Right renal pelvis (tissue), 4 donors: ENCODE results near the gene XKR3. TPM values are rescaled to one million over a fixed set of nuclear protein-coding genes. Genes with fewer than 3 reads are reported as not detected.
"Not testable (repeated sequence)": the region's sequence is repeated elsewhere in the genome, so short reads cannot be mapped to it uniquely, and the experiment has no call there.

Source experiments
- DNase-seq, 4 donors: peaks; one replicate each; pipeline ENCODE4 v3.0.0-alpha.2; 2013; ENCODE audit warnings: low read depth in 4 of 4, low spot score in 3 of 4, missing footprints in 1 of 4
- polyA plus RNA-seq, 4 donors: library from polyadenylated mRNA; unstranded; fragments of 120-200 nt; gene quantifications; one replicate each; pipeline ENCODE4 v1.2.1, GENCODE V29; 2013; ENCODE audit not compliant: insufficient read length in 4 of 4

Gene XKR3
- polyA plus RNA-seq = not detected

- no peak for DNase-seq
These were observed at the start of gene XKR3 for GRCh38 chr22:16824716-16825687. XKR3 (minus strand) TSS chr22:16825411; CDS start chr22:16808073, 17,338 bp downstream.

- DNase-seq = not testable (repeated sequence)
These were observed 44.4 kb upstream of the XKR3 start for GRCh38 chr22:16869640-16870039.

- DNase-seq = no peak
These were observed 41.0 kb upstream of the XKR3 start for GRCh38 chr22:16866167-16866566.

GRCh38 chr22:16856851-16857250 lies 31.6 kb upstream of the XKR3 start:
- DNase-seq = not testable (repeated sequence)

DNA sequence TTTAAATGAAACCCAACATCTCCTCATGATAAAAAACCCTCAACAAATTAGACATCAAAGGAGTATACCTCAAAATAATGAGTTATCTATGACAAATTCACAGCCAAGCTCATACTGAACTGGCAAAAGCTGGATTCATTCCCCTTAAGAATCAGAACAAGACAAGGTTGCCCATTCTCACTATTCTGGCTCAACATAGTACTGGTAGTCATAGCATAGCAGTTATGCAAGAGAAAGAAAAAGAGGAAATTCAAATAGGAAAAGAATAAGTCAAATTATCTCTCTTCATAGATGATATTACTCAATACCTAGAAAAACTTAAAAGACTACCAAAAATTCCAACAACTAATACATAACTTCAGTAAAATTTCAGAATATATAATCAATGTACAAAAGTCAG lies 29.4 kb upstream of the XKR3 start:
- no peak for DNase-seq

DNA sequence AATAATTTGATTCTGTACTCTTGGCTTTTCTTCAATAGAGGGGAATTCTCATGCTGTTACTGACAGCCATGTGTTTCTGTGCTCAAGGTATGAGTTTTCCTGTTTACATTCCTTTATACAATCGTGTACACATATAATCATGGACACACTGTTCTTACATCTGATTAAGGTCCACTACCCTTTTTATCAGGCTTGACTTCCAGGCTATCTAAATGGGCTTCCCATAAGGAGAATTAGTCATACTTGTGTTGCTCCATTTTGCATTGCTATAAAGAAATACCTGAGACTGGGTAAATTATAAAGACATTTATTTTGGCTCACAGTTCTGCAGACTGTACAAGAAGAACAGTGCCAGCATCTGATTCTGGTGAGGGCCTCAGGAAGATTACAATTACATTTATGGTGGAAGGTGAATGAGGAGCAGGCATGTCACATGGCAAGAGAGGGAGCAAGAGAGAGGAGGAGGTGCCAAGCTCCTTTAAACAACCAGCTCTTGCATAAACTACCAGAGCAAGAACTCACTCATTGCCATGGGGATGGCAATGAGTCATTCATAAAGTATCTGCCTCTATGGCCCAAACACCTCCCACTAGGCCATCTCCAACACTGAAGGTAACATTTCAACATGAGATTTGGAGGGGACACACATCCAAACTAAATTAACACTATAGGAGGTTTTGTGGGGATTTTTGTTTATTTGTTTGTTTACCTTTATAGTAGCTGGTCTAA lies 26.2 kb upstream of the XKR3 start:
- not testable (repeated sequence) for DNase-seq

GRCh38 chr22:16847271-16847670 lies 22.1 kb upstream of the XKR3 start:
- no peak for DNase-seq

- DNase-seq = no peak
These were observed 20.7 kb upstream of the XKR3 start for GRCh38 chr22:16845881-16846280.

DNA sequence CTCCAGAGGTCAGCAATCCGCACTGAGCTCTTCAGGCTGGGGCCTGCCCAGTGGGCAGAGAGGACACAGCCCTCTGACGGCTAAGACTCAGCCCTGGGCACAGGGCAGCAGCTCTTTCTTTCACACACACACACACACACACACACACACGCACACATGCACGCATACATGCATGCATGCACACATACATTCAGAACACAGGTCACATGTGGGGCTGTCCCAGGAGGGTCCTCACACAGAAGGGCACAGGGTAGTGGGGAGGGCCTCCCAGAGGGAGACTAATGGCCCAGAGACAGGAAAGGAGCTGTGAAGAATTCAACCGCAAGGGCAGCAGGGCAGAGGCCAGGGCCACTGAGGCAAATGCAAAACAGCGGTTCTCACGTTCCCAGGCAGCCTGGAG lies 20.3 kb upstream of the XKR3 start:
- no peak for DNase-seq

DNA sequence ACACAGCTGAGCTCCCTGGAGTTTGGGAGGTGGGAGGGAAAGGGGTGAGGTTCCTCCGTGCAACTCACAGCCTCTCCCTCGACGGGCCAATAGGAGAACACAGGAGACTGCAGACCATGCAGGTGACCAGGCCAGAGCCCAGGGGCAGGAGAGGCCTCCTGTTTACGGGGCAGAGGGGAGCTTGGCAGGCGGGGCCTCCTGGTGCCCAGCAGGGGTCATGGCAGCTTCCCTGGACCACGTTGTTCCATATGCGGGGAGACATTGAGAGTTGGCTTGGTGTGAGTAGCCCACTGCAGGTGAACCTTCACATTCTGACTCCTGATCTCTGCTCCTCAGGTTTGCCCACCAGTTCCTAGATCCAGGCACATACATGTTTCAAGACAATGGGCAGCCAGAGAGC lies 19.3 kb upstream of the XKR3 start:
- no peak for DNase-seq

GRCh38 chr22:16838073-16838472 lies 12.9 kb upstream of the XKR3 start:
- no peak for DNase-seq

DNA sequence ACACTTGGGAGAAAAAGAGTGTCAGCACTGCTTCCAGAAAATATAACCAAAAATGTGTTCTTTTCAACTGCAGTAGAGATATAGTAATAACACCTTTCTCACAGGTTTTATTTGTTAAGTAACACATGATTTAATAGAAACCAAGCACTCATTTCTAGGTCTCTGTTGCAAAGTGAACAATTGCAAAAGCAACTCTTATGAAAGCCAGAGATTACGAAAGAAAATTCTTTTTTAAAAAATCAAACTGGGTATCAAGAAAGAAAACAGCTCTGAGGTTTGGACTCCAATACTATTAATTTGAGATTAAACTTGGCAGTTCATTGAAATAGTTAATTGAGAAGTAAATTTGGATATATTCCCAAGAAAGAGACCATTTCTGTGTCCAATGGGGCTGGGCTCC lies 9.8 kb upstream of the XKR3 start:
- no peak for DNase-seq

GRCh38 chr22:16831257-16831656 lies 6.0 kb upstream of the XKR3 start:
- DNase-seq = no peak

GRCh38 chr22:16829985-16830384 lies 4.8 kb upstream of the XKR3 start:
- no peak for DNase-seq

DNA sequence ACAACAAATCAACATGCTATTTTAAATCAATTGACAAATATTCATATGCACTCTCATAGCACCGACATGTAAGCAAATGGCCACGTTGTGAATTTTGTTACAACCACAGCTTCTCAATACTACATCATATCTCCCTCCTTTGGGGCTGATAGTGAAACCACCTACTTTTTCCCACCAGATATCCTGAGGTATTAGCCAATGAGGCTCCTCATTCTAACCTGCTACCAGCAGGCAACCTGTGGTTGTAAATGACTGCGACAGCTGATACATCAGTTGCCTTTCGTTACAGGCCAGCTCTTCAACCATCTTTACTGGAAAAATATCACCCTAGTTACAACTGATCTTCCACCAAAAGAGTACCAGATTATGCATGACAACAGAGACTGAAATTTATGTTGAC lies 3.7 kb upstream of the XKR3 start:
- DNase-seq = no peak

DNA sequence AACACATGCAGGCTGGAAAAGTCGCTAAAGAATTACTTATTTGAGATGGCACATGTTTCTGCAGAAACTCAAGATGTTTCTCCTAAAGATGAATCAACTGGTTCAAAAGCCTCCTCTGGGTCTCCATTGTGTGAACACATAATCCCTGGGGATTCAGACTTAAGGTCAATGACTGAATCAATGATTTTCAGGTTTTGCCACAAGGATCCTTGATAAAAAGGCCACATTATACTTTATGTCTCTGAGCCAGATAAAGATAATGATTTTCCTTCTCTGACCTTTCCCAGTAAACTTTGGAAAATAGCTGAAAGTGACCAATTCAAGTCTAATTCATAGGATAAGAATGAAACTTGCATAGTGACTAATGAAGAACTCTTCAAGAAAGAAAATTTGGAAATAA lies 2.3 kb upstream of the XKR3 start:
- DNase-seq = no peak

DNA sequence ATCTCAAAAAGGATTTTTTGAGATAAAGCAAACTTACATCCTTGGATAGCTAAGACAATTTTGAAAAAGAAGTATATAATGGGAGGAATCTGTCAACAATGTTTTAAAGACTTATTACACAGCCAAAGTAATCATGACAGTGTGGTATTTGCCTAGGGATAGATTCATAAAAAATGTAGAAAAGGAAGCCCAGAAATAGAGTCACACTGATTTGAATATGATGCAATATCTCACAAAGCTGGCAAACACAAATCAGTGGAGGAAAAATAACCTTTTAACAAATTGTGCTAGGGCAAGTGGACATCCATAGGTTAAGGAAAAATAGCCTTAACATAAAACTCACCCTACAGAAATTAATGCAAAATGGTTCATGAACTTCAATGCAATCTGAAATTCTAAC lies 6.0 kb downstream of the XKR3 start:
- DNase-seq = no peak

DNA sequence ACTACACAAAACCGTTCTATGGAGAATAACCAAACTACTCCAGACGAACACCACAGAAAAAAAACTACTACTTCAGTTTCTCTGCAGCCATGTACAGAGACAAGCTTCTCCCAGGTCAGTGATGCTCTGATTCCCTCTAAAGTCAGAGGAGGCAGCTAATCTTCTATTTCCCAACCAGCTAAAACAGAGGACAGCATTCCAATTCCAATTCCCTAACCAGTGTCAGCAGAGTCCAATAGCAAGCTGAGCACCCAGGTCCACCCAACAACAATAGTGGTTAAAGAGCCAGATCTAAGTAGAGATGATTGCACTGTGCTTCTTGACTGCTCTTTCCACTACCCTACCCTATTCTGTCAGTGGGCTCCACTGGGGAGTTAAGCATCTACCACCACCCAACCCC lies 6.7 kb downstream of the XKR3 start:
- no peak for DNase-seq

DNA sequence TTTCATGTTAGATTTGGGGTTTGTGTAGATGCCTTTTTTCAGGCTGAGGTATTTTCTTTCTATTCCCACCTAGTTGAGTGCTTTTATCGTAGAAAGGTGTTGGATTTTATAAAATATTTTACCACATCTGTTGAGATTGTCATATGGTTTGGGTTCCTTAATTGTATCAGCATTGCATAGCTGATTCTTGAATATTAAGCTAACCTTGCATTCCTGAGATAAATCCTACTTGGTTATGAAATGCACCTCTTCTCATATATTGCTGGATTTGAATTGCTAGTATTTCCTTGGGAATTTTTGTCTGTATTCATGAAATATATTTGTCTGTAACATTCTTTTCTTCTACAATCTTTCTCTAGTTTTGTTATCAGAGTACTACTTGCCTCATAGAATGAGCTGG lies 10.1 kb downstream of the XKR3 start:
- DNase-seq = no peak

DNA sequence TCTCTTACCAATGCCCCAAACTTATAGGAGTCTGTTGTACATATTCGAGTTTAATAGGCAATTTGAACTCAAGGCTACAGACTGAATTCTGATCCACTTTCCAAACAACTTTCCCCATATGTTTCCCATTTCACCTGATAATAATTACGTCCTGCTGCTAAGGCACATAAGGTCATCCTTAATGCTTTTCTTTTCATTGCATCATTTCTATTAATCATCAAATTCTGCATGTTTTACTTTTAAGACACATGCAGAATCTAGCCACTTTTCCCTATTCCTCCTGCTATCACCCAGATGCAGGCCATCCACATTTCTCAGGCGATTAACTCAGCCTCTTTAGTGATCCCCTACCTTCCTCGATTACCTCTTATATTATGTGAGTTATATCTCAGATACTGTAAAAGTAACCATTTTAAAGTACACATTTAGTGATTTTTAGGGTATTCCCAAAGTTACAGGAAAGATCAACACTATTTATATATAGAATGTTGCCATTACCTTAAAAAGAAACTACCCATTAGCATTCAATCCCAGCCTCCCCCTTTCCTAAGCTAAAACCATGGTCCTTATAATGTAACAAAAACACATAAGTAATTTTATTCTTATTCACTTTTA lies 14.9 kb downstream of the XKR3 start:
- no peak for DNase-seq

DNA sequence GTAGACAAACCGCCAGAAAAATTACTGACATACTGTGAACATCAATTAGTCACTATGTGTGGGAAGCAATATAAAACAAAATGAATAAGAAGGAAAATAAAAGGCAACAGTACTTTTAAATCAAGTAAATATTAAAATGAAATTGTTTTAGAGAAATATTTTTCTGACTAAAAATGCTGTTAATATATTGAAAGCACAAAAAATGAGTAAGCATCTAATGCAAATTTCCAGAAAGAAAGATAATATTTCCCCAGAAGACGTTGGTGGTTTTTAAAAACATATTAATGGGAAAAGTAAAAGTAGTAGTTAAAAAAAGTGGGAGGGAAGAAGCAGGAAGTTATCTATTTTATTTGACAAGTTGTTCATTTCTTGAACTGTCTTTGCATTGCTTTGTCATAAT lies 16.5 kb downstream of the XKR3 start:
- DNase-seq = no peak
